Measurements from ENCODE around the gene HSF4.

The HSF4 gene

GRCh38 chr16:67179421-67180080, 15.0 kb downstream of the HSF4 start:
- Histone ChIP-seq H3K9me3 (ENCODE audit: insufficient read depth, low read length) (no peaks in the 10 kb centered on the region), H3K27me3 (ENCODE audit: low read length) (no peaks in the 10 kb centered on the region), H3F3A (ENCODE audit: insufficient read depth) (no peaks in the 10 kb centered on the region), H3K79me2 (ENCODE audit: insufficient read depth, low read length) (no peaks in the 10 kb centered on the region), H4K20me1 (ENCODE audit: low read depth, low read length) (no peaks in the 10 kb centered on the region), H3K36me3 (ENCODE audit: low read length) (no peaks in the 10 kb centered on the region), H3K27ac (ENCODE audit: low read depth, low read length) (no peak overlapping the region), H3K4me2 (ENCODE audit: low read depth, low read length, poor library complexity, severe bottlenecking) (no peak overlapping the region), H3K4me3 (ENCODE audit: insufficient read depth, low read length, poor library complexity, severe bottlenecking) (no peak overlapping the region), H3K9ac (ENCODE audit: low read length) (no peak overlapping the region), H3K9me2 (replicated peaks; ENCODE audit: insufficient read depth, low read length) (no peaks in the 10 kb centered on the region), H2AFZ (ENCODE audit: low read depth, low read length, severe bottlenecking) (no peak overlapping the region)
- no peak for TF ChIP-seq EZH2phosphoT487 (conservative IDR thresholded peaks at IDR 0.05; ENCODE audit: low read length)
- TF ChIP-seq, protein P1, sequence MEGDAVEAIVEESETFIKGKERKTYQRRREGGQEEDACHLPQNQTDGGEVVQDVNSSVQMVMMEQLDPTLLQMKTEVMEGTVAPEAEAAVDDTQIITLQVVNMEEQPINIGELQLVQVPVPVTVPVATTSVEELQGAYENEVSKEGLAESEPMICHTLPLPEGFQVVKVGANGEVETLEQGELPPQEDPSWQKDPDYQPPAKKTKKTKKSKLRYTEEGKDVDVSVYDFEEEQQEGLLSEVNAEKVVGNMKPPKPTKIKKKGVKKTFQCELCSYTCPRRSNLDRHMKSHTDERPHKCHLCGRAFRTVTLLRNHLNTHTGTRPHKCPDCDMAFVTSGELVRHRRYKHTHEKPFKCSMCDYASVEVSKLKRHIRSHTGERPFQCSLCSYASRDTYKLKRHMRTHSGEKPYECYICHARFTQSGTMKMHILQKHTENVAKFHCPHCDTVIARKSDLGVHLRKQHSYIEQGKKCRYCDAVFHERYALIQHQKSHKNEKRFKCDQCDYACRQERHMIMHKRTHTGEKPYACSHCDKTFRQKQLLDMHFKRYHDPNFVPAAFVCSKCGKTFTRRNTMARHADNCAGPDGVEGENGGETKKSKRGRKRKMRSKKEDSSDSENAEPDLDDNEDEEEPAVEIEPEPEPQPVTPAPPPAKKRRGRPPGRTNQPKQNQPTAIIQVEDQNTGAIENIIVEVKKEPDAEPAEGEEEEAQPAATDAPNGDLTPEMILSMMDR (IDR thresholded peaks at IDR 0.05; ENCODE audit: insufficient read depth, low read length, poor library complexity, severe bottlenecking) = no peak

DNA sequence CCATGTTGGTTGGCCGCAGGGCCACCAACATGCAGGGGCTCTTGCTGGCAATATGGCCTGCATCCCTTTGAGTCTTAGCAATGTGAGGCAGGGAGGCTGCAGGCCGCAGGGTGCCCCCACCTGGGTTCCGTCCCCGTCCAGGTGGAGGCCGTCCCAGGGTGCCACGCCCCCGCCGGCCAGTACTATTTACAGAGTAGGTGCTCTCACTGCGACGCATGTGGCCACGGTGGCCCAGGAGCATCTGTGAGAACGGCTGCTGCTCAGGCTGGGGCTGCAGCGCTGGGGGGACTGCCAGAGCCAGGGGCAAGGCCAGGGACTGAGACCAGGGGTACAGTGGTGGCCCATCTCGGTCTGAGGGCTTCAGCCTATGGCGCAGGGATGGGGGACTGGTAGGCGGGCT, 15.6 kb downstream of the HSF4 start:
- Histone ChIP-seq H3F3A (ENCODE audit: insufficient read depth) (no peaks in the 10 kb centered on the region), H3K9me3 (ENCODE audit: insufficient read depth, low read length) (no peaks in the 10 kb centered on the region), H3K27ac (ENCODE audit: low read depth, low read length) (no peak overlapping the region), H4K20me1 (ENCODE audit: low read depth, low read length) (no peaks in the 10 kb centered on the region), H3K9ac (ENCODE audit: low read length) (no peak overlapping the region), H3K79me2 (ENCODE audit: insufficient read depth, low read length) (no peaks in the 10 kb centered on the region), H3K36me3 (ENCODE audit: low read length) (no peaks in the 10 kb centered on the region), H3K9me2 (replicated peaks; ENCODE audit: insufficient read depth, low read length) (no peaks in the 10 kb centered on the region), H2AFZ (ENCODE audit: low read depth, low read length, severe bottlenecking) (no peak overlapping the region), H3K4me3 (ENCODE audit: insufficient read depth, low read length, poor library complexity, severe bottlenecking) (no peak overlapping the region), H3K27me3 (ENCODE audit: low read length) (no peaks in the 10 kb centered on the region), H3K4me2 (ENCODE audit: low read depth, low read length, poor library complexity, severe bottlenecking) (no peak overlapping the region)
- TF ChIP-seq, protein P1 (IDR thresholded peaks at IDR 0.05; ENCODE audit: insufficient read depth, low read length, poor library complexity, severe bottlenecking) = no peak
- TF ChIP-seq EZH2phosphoT487 (conservative IDR thresholded peaks at IDR 0.05; ENCODE audit: low read length) = no peak

DNA sequence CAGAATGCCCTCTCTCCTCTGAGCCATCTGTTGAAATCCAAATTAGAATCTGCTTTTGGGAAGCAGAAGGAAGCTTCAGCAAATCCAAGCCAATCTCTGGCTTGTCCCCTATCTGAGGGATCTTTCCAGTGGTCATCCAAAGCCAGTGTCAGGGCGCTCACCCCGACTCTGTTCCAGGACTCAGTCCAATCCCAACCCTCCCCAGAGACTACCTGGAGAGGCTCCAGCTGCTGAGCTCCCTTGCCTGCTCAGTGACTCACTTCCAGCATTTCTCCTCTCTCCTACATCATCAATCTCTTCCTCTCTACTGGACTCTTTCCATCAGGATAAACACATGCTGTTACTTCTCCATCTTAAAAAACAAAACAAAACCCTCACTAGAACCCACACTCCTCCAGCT, 16.8 kb downstream of the HSF4 start:
- no peaks in the 10 kb centered on the region for H4K20me1 ChIP-seq (ENCODE audit: low read depth, low read length)
- TF ChIP-seq, protein P1 (IDR thresholded peaks at IDR 0.05; ENCODE audit: insufficient read depth, low read length, poor library complexity, severe bottlenecking) = no peak
- no peak for TF ChIP-seq EZH2phosphoT487 (conservative IDR thresholded peaks at IDR 0.05; ENCODE audit: low read length)
- no peaks in the 10 kb centered on the region for H3F3A ChIP-seq (ENCODE audit: insufficient read depth)
- H3K9ac ChIP-seq (ENCODE audit: low read length) = no peak overlapping the region
- H3K4me3 ChIP-seq (ENCODE audit: insufficient read depth, low read length, poor library complexity, severe bottlenecking) = no peak overlapping the region
- no peak overlapping the region for H3K4me2 ChIP-seq (ENCODE audit: low read depth, low read length, poor library complexity, severe bottlenecking)
- no peak overlapping the region for H3K27ac ChIP-seq (ENCODE audit: low read depth, low read length)
- H3K79me2 ChIP-seq (ENCODE audit: insufficient read depth, low read length) = no peaks in the 10 kb centered on the region
- H3K27me3 ChIP-seq (ENCODE audit: low read length) = no peaks in the 10 kb centered on the region
- H3K9me2 ChIP-seq (replicated peaks; ENCODE audit: insufficient read depth, low read length) = no peaks in the 10 kb centered on the region
- no peaks in the 10 kb centered on the region for H3K9me3 ChIP-seq (ENCODE audit: insufficient read depth, low read length)
- H3K36me3 ChIP-seq (ENCODE audit: low read length) = no peaks in the 10 kb centered on the region
- no peak overlapping the region for H2AFZ ChIP-seq (ENCODE audit: low read depth, low read length, severe bottlenecking)

Data from SU-DHL-6 (cell line).